Esophagus squamous epithelium (tissue), 5 donors: Measurements from ENCODE around the gene CANT1. TPM values are rescaled to one million over a fixed set of nuclear protein-coding genes. Genes with fewer than 3 reads are reported as not detected.

Source experiments
- DNase-seq: peaks from one replicate; lab custom pipeline; 2025; lab: John Stamatoyannopoulos, UW
- H3K27ac ChIP-seq, 4 donors: fragments of 200-600 bp; sonication (generic); one replicate each; pipeline ENCODE4 v1.5.1; 2016 to 2019; ENCODE audit warnings: mild to moderate bottlenecking in 1 of 4
- H3K27me3 ChIP-seq, 4 donors: fragments of 200-600 bp; sonication (generic); 1 replicate in 3 of 4; 2 replicates in 1 of 4; pipeline versions ENCODE4 v1.5.1 to v1.6.0; 2017 to 2021; ENCODE audit warnings: antibody characterized with exemption in 1 of 4
- H3K36me3 ChIP-seq, 3 donors: fragments of 200-600 bp; sonication (generic); one replicate each; pipeline ENCODE4 v1.5.1; 2016 to 2019
- H3K4me1 ChIP-seq, 3 donors: fragments of 200-600 bp; sonication (generic); one replicate each; pipeline ENCODE4 v1.5.1; 2017 to 2019
- H3K4me3 ChIP-seq, 4 donors: fragments of 200-600 bp; sonication (generic); 1 replicate in 3 of 4; 2 replicates in 1 of 4; pipeline ENCODE4 v1.5.1; 2016 to 2019; ENCODE audit warnings: mild to moderate bottlenecking in 2 of 4, moderate library complexity in 1 of 4
- H3K9me3 ChIP-seq, 3 donors: fragments of 200-600 bp; sonication (generic); one replicate each; pipeline ENCODE4 v1.5.1; 2016 to 2019
- POLR2A ChIP-seq, 4 donors: fragments of 450-650 bp; IDR thresholded peaks; one replicate each; pipeline ENCODE4 v1.6.1; 2017; ENCODE audit warnings: antibody characterized with exemption in 4 of 4, mild to moderate bottlenecking in 4 of 4, moderate library complexity in 3 of 4
- WGBS, 2 donors: methylation state at CpG; one replicate each; pipeline ENCODE4 v1.1.5; 2018; 5-methylcytosine and 5-hydroxymethylcytosine counted together
- intact Hi-C: fragments of 100-400 bp; cut with DNase I; formaldehyde crosslinking; loops from one replicate; pipeline ENCODE4 v1.15.0; 2022
- total RNA-seq, 4 donors: library from RNA; depleted of rRNA; stranded (reverse); fragments of >200 nt; gene quantifications; one replicate each; pipeline ENCODE4 v1.1.0, GENCODE V29; 2016
- TF ChIP-seq, protein P1 (sequence below), 6 experiments: fragments of 450-650 bp in 4 of 6; fragments of 200-600 bp in 2 of 6; sonication (generic) in 2 of 6; IDR thresholded peaks; one replicate each; pipeline ENCODE4 v1.5.1; 2016 to 2019; ENCODE audit warnings: antibody characterized with exemption in 6 of 6, mild to moderate bottlenecking in 4 of 6, moderate library complexity in 4 of 6
- donor health status: DM: yes; HTN: yes; CAD: no.

The CANT1 gene
- total RNA-seq, 4 donors from 2014 or later: 36.2 to 58.8 (median 38.3) TPM

DNA sequence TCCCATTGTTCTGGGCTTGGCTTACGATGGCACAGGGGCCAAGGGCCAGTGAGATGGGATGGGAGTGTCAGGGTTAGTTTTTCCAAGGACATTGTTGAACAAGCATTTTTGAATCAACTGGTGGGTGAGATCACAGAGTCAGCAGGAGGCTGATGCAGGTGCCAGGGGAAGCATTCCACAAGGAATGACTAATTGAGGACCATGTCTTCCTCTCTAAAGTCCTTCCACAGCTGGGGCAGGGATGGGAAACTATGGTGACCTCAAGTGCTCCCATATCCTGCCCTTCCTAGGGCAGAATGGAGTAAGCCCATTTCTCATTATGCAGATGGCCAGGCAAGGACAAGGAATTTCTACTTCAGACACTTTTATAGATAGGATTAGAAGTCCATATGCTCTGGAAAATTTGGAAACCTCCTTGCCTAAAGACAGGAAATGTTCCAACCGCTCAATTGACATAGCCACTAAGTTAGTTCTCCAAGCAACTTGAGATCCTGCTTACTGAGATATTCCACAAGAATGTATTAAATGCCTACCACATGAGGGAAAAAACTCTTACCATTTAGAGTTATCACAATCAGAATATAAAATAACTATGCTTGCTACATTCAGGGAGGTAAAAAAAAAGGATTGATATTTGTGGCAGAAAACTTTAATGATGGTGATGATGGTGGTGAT is 43.8 kb upstream of the CANT1 start:
- Histone ChIP-seq H3K27ac (no peak overlapping the region), H3K36me3 (peaks cover 0 to 2% (median 0%) of the 10 kb centered on the region in 3 donors), H3K9me3 (peaks cover 0 to 12% (median 0%) of the 10 kb centered on the region in 3 donors), H3K4me3 (no peak overlapping the region), H3K27me3 (peaks cover 0 to 15% (median 0%) of the 10 kb centered on the region in 4 donors), H3K4me1 (peaks cover 0 to 2% (median 0%) of the 10 kb centered on the region in 3 donors)
- DNase-seq: no peak
- intact Hi-C loops: no loop called here
- TF ChIP-seq POLR2A (IDR thresholded peaks at IDR 0.05): no peak
- TF ChIP-seq, protein P1, sequence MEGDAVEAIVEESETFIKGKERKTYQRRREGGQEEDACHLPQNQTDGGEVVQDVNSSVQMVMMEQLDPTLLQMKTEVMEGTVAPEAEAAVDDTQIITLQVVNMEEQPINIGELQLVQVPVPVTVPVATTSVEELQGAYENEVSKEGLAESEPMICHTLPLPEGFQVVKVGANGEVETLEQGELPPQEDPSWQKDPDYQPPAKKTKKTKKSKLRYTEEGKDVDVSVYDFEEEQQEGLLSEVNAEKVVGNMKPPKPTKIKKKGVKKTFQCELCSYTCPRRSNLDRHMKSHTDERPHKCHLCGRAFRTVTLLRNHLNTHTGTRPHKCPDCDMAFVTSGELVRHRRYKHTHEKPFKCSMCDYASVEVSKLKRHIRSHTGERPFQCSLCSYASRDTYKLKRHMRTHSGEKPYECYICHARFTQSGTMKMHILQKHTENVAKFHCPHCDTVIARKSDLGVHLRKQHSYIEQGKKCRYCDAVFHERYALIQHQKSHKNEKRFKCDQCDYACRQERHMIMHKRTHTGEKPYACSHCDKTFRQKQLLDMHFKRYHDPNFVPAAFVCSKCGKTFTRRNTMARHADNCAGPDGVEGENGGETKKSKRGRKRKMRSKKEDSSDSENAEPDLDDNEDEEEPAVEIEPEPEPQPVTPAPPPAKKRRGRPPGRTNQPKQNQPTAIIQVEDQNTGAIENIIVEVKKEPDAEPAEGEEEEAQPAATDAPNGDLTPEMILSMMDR (IDR thresholded peaks at IDR 0.05): no peak
- 65 to 83% methylated on average over 2 of the region's 2 CpGs for WGBS, 2 donors

GRCh38 chr17:79052131-79052530 is 42.6 kb upstream of the CANT1 start:
- DNase-seq: no peak
- Histone ChIP-seq H3K9me3 (peaks cover 0 to 12% (median 0%) of the 10 kb centered on the region in 3 donors), H3K27ac (no peak overlapping the region), H3K36me3 (peaks cover 0 to 9% (median 0%) of the 10 kb centered on the region in 3 donors), H3K4me3 (no peak overlapping the region), H3K4me1 (peaks cover 0 to 14% (median 0%) of the 10 kb centered on the region in 3 donors), H3K27me3 (peaks cover 0 to 15% (median 0%) of the 10 kb centered on the region in 4 donors)
- intact Hi-C loops: no loop called here
- WGBS, 2 donors: 67 to 88% methylated on average over 1 of the region's 1 CpG
- TF ChIP-seq, protein P1 (IDR thresholded peaks at IDR 0.05): no peak
- TF ChIP-seq POLR2A (IDR thresholded peaks at IDR 0.05): no peak

- Histone ChIP-seq H3K27ac (no peak overlapping the region), H3K27me3 (peaks cover 0 to 23% (median 0%) of the 10 kb centered on the region in 4 donors), H3K36me3 (peaks cover 0 to 9% (median 0%) of the 10 kb centered on the region in 3 donors), H3K9me3 (peaks cover 0 to 12% (median 0%) of the 10 kb centered on the region in 3 donors), H3K4me1 (peaks cover 0 to 20% (median 0%) of the 10 kb centered on the region in 3 donors), H3K4me3 (no peak overlapping the region)
- no peak for DNase-seq
- intact Hi-C loops: no loop called here
- 77 to 89% methylated on average over 4 to 6 of the region's 6 CpGs for WGBS, 2 donors
- TF ChIP-seq POLR2A (IDR thresholded peaks at IDR 0.05): no peak
- TF ChIP-seq, protein P1 (IDR thresholded peaks at IDR 0.05): no peak
Measured at GRCh38 chr17:79051306-79051705, 41.7 kb upstream of the CANT1 start.

DNA sequence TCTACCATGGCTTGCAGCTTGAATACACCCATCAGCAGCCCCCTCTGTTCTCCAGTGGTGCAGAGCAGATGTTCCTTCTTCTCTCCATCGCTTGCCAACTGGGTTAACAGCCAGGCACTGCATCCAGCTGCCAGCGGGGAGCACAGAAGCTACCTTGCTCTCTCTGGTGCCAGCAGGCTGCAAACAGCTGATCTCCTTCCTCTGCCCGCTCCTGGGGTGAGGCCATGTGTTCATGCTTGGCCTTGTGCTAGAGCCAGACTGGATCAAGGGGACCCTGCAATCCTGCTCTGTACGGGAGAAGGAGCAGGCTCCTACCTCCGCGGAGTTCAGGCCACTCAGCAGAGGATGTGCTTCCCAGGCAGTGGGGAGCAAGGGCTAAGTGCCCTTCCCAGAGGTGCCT is 41.0 kb upstream of the CANT1 start:
- no peak for DNase-seq
- no peak overlapping the region for H3K27ac ChIP-seq
- H3K27me3 ChIP-seq: peaks cover 0 to 26% (median 0%) of the 10 kb centered on the region in 4 donors
- peaks cover 0 to 9% (median 0%) of the 10 kb centered on the region in 3 donors for H3K36me3 ChIP-seq
- H3K4me3 ChIP-seq: no peak overlapping the region
- 100% methylated on average over 2 of the region's 6 CpGs; no CpG with 5 or more reads in 1 of the 2 donors for WGBS, 2 donors
- intact Hi-C loops: no loop called here
- TF ChIP-seq, protein P1 (IDR thresholded peaks at IDR 0.05): no peak
- no peak for TF ChIP-seq POLR2A (IDR thresholded peaks at IDR 0.05)
- H3K4me1 ChIP-seq: peaks cover 0 to 28% (median 0%) of the 10 kb centered on the region in 3 donors
- peaks cover 0 to 12% (median 0%) of the 10 kb centered on the region in 3 donors for H3K9me3 ChIP-seq

GRCh38 chr17:79049821-79050220 is 40.3 kb upstream of the CANT1 start:
- H3K9me3 ChIP-seq: peaks cover 0 to 11% (median 0%) of the 10 kb centered on the region in 3 donors
- no peak for DNase-seq
- peaks cover 0 to 9% (median 0%) of the 10 kb centered on the region in 3 donors for H3K36me3 ChIP-seq
- no peak overlapping the region for H3K27ac ChIP-seq
- WGBS, 2 donors: 87 to 89% methylated on average over 4 of the region's 11 CpGs
- peaks cover 0 to 29% (median 0%) of the 10 kb centered on the region in 4 donors for H3K27me3 ChIP-seq
- peaks cover 0 to 30% (median 0%) of the 10 kb centered on the region in 3 donors for H3K4me1 ChIP-seq
- H3K4me3 ChIP-seq: no peak overlapping the region
- no peak for TF ChIP-seq POLR2A (IDR thresholded peaks at IDR 0.05)
- TF ChIP-seq, protein P1 (IDR thresholded peaks at IDR 0.05): no peak
- intact Hi-C loops: no loop called here
